K562 (cell line): ENCODE data around the gene ANKRD2. TPM values are rescaled to one million over a fixed set of nuclear protein-coding genes. Genes with fewer than 3 reads are reported as not detected.
A peak's percentile ranks its signal among the peaks of the same experiment; 100 is the strongest.

Source experiments
- ATAC-seq: fragments of 200-7000 bp; cut with Tn5 transposase; 3 replicates; pipeline ENCODE4 v1.9.1; 2020; ENCODE audit warnings: moderate library complexity
- BruUV-seq: library from RNA; stranded (reverse); fragments of 400-500 nt; replicated peaks from 2 replicates; lab custom pipeline; 2021; lab: Mats Ljungman, UMichigan
- CTCF ChIA-PET: fragments of 300-600 bp; formaldehyde crosslinking; extraction: SDS; loops from one replicate; lab custom pipeline; 2021; ENCODE audit warnings: low intra/inter-chr PET ratio; lab: Yijun Ruan, JAX
- POLR2A ChIA-PET: fragments of 300-600, 350-650 bp; sonication (Branson Sonifier 250); formaldehyde crosslinking; extraction: SDS; loops from one replicate; lab custom pipeline; 2021; ENCODE audit warnings: antibody characterized with exemption, inconsistent platforms; lab: Yijun Ruan, JAX
- DNase-seq, 4 experiments: peaks; one replicate each; pipeline versions ENCODE4 v3.0.0 to v3.0.0-alpha.2; 2011 to 2018; ENCODE audit warnings: low spot score in 3 of 4, mixed read lengths in 3 of 4; ENCODE audit errors: extremely low read depth in 1 of 4
- FAIRE-seq: peaks from 2 replicates; lab custom pipeline; 2011; peaks lifted over from hg19 to GRCh38; lab: Jason Lieb, UNC
- H2AFZ ChIP-seq: 2 replicates; pipeline ENCODE4 v1.6.0; 2011; ENCODE audit warnings: low read depth, low read length, control low read depth, inconsistent platforms
- H3K27ac ChIP-seq: fragments of 200-600 bp; 3 replicates; pipeline ENCODE4 v1.8.0; 2011; ENCODE audit warnings: low read depth, mild to moderate bottlenecking, control low read depth, inconsistent platforms, low read length, moderate library complexity, mixed read lengths; ENCODE audit errors: extremely low read depth
- H3K27me3 ChIP-seq, 2 experiments: fragments of 300-600 bp in 1 of 2; 2 replicates in 1 of 2; 3 replicates in 1 of 2; pipeline versions ENCODE4 v1.6.0 to v1.8.0; 2011; ENCODE audit warnings: inconsistent platforms in 2 of 2, low read length in 2 of 2, mild to moderate bottlenecking in 1 of 2, mixed read lengths in 1 of 2, moderate library complexity in 1 of 2; ENCODE audit not compliant: control insufficient read depth in 2 of 2, insufficient read depth in 2 of 2
- H3K36me3 ChIP-seq: fragments of 300-600 bp; 3 replicates; pipeline ENCODE4 v1.8.0; 2011; ENCODE audit warnings: mild to moderate bottlenecking, low read length, inconsistent platforms; ENCODE audit not compliant: control insufficient read depth, insufficient read depth
- H3K4me1 ChIP-seq, 2 experiments: fragments of 200-600 bp in 1 of 2; replicated peaks in 1 of 2; 2 replicates in 1 of 2; 3 replicates in 1 of 2; pipeline versions ENCODE4 v1.5.1 to v1.8.0; 2011; ENCODE audit warnings: inconsistent platforms in 2 of 2, low read length in 2 of 2, mild to moderate bottlenecking in 1 of 2, mixed read lengths in 1 of 2, moderate library complexity in 1 of 2; ENCODE audit not compliant: control insufficient read depth in 2 of 2, insufficient read depth in 2 of 2
- H3K4me2 ChIP-seq: 2 replicates; pipeline ENCODE4 v1.6.1; 2011; ENCODE audit warnings: low read length, control low read depth, inconsistent platforms, mixed read lengths; ENCODE audit not compliant: insufficient read depth
- H3K4me3 ChIP-seq: fragments of 200-600 bp; sonication (generic), shearing (Covaris generic); 2 replicates; pipeline ENCODE4 v1.5.1; 2016; ENCODE audit warnings: control low read depth, inconsistent platforms
- H3K79me2 ChIP-seq: fragments of 200-600 bp; 3 replicates; pipeline ENCODE4 v1.8.0; 2011; ENCODE audit warnings: low read length, inconsistent platforms; ENCODE audit not compliant: control insufficient read depth, insufficient read depth
- H3K9ac ChIP-seq, 2 experiments: 2 replicates each; pipeline versions ENCODE4 v1.6.0 to v1.6.1; 2011; ENCODE audit warnings: low read depth in 2 of 2, low read length in 2 of 2, control low read depth in 1 of 2, inconsistent platforms in 1 of 2, mild to moderate bottlenecking in 1 of 2, mixed read lengths in 1 of 2; ENCODE audit not compliant: insufficient read depth in 1 of 2
- H3K9me1 ChIP-seq: one replicate; pipeline ENCODE4 v1.6.0; 2011; ENCODE audit warnings: inconsistent platforms, mild to moderate bottlenecking, low read length, moderate library complexity; ENCODE audit not compliant: control insufficient read depth, insufficient read depth
- H3K9me3 ChIP-seq: replicated peaks from 2 replicates; pipeline ENCODE4 v1.5.1; 2011; ENCODE audit warnings: low read depth, low read length, inconsistent platforms; ENCODE audit not compliant: control insufficient read depth, insufficient read depth
- H4K20me1 ChIP-seq: replicated peaks from 2 replicates; pipeline ENCODE4 v1.6.1; 2011; ENCODE audit warnings: low read length, inconsistent platforms, mixed read lengths; ENCODE audit not compliant: control insufficient read depth, insufficient read depth
- BHLHE40 ChIP-seq: IDR thresholded peaks from 2 replicates; pipeline ENCODE4 v1.6.1; 2011; ENCODE audit warnings: low read length, improper control_type of control experiment
- C11orf30 ChIP-seq: fragments of 450-650 bp; IDR thresholded peaks from 2 replicates; pipeline ENCODE4 v1.6.1; 2016; ENCODE audit warnings: low read depth, mild to moderate bottlenecking
- CHD4 ChIP-seq: fragments of 200-600 bp; sonication (generic); IDR thresholded peaks from 3 replicates; pipeline ENCODE4 v1.6.1; 2012; ENCODE audit warnings: low read depth, mild to moderate bottlenecking, mixed read lengths, low read length, inconsistent platforms; ENCODE audit not compliant: insufficient read depth, insufficient replicate concordance, poor library complexity, severe bottlenecking
- DPF2 ChIP-seq: fragments of 450-650 bp; IDR thresholded peaks from 2 replicates; pipeline ENCODE4 v1.6.1; 2016
- ESRRA ChIP-seq: fragments of 450-650 bp; IDR thresholded peaks from 2 replicates; pipeline ENCODE4 v1.6.1; 2014; ENCODE audit warnings: low read depth, mild to moderate bottlenecking, moderate library complexity, borderline replicate concordance
- EWSR1 ChIP-seq: fragments of 450-650 bp; IDR thresholded peaks from 2 replicates; pipeline ENCODE4 v1.6.1; 2018; ENCODE audit warnings: borderline replicate concordance, mild to moderate bottlenecking, low read depth, moderate library complexity; ENCODE audit not compliant: partially characterized antibody
- FOXP1 ChIP-seq: sonication (generic); formaldehyde crosslinking; IDR thresholded peaks from 2 replicates; pipeline ENCODE4 v1.8.0; 2022; ENCODE audit warnings: mild to moderate bottlenecking, missing genetic modification reagents
- MAFG ChIP-seq: fragments of 450-650 bp; conservative IDR thresholded peaks from 2 replicates; pipeline ENCODE4 v1.6.1; 2016; ENCODE audit warnings: missing genetic modification characterization, missing compliant biosample characterization
- NCOA1 ChIP-seq: fragments of 450-650 bp; IDR thresholded peaks from 2 replicates; pipeline ENCODE4 v1.6.1; 2016; ENCODE audit warnings: low read depth
- RAD21 ChIP-seq, 2 experiments: fragments of 250-450 bp in 1 of 2; fragments of 450-650 bp in 1 of 2; sonication (Bioruptor Pico) in 1 of 2; formaldehyde crosslinking in 1 of 2; IDR thresholded peaks in 1 of 2; conservative IDR thresholded peaks in 1 of 2; 2 replicates each; pipeline versions ENCODE4 v1.4.0 to v1.8.0; 2020 to 2022; ENCODE audit warnings: mild to moderate bottlenecking in 2 of 2, moderate library complexity in 1 of 2
- RB1 ChIP-seq: fragments of 450-650 bp; IDR thresholded peaks from 2 replicates; pipeline ENCODE4 v1.6.1; 2017; ENCODE audit warnings: low read depth, mild to moderate bottlenecking
- RBM25 ChIP-seq: fragments of 200-400 bp; formaldehyde crosslinking; IDR thresholded peaks from 2 replicates; pipeline ENCODE4 v1.6.1; 2018; ENCODE audit warnings: low read length, low read depth, moderate library complexity; ENCODE audit not compliant: severe bottlenecking
- TFAM ChIP-seq: fragments of 250-450 bp; sonication (Bioruptor Pico); conservative IDR thresholded peaks from 2 replicates; pipeline ENCODE4 v1.5.0; 2021; ENCODE audit warnings: mild to moderate bottlenecking, moderate library complexity
- ZNF316 ChIP-seq: fragments of 450-650 bp; IDR thresholded peaks from 2 replicates; pipeline ENCODE4 v1.6.1; 2016
- ZNF592 ChIP-seq: fragments of 450-650 bp; IDR thresholded peaks from 2 replicates; pipeline ENCODE4 v1.6.1; 2017; ENCODE audit warnings: antibody characterized with exemption, mild to moderate bottlenecking
- WGBS: fragments of 100-300 bp; shearing (Covaris generic); methylation state at CpG from one replicate; pipeline ENCODE4 v1.1.6; 2016; ENCODE audit warnings: low coverage, mixed read lengths; ENCODE audit not compliant: insufficient coverage; ENCODE audit errors: missing lambda C conversion rate; 5-methylcytosine and 5-hydroxymethylcytosine counted together
- in situ Hi-C: fragments of 300-500 bp; cut with MboI; formaldehyde crosslinking; loops from 4 replicates; pipeline ENCODE4 v1.15.0; 2018; ENCODE audit warnings: inconsistent platforms, mixed read lengths
- intact Hi-C: fragments of 100-400 bp; cut with micrococcal nuclease; formaldehyde crosslinking; loops from 2 replicates; pipeline ENCODE4 v1.14.2; 2022
- polyA plus RNA-seq, 8 experiments: library from polyadenylated mRNA; depleted of rRNA in 4 of 8; stranded (reverse) in 5 of 8; unstranded in 3 of 8; fragments of >200 nt; fragmentation: Nextera tagmentation in 2 of 8; fragmentation: Illumina TruSeq in 1 of 8; extraction: Ambion mirVana in 2 of 8; extraction: Trizol in 1 of 8; gene quantifications; 2 replicates each; pipeline versions ENCODE4 v1.2.1 to v1.2.3, GENCODE V29; 2011 to 2014; ENCODE audit warnings: inconsistent platforms in 1 of 8, missing spikeins in 1 of 8
- total RNA-seq, 7 experiments: library from RNA; depleted of rRNA in 6 of 7; stranded (reverse); fragments of >200 nt in 6 of 7; fragmentation: Illumina TruSeq in 2 of 7; extraction: Trizol in 2 of 7; gene quantifications; 2 replicates each; pipeline versions ENCODE4 v1.2.1 to v1.2.3, GENCODE V29; 2011 to 2021; ENCODE audit warnings: low replicate concordance in 1 of 7
- TF ChIP-seq, protein P1 (sequence below): fragments of 450-650 bp; formaldehyde crosslinking; IDR thresholded peaks from 2 replicates; pipeline ENCODE4 v1.4.0; 2020; ENCODE audit warnings: mild to moderate bottlenecking, moderate library complexity

ANKRD2 gene
- total and polyA plus RNA-seq, 9 of the 15 experiments (the other 6 are each of a cell fraction or from before 2014, with no cell fraction given) = not detected

- TF ChIP-seq MAFG (tag) (peak; percentile 97), CHD4 (no peak), ZNF316 (peak; percentile 97), RBM25 (no peak), DPF2 (peak; percentile 50; the same call in 1 of the 2 replicates), RAD21 (CRISPR knock-in tag; conservative IDR thresholded peaks at IDR 0.05 in 1 of 2, IDR thresholded peaks at IDR 0.05 in 1 of 2) (no peak), ESRRA (no peak), C11orf30 (peak; percentile 92)
Measured at GRCh38 chr10:97597778-97598177, 25.2 kb downstream of the ANKRD2 start (continued).

GRCh38 chr10:97598407-97599271, 26.1 kb downstream of the ANKRD2 start:
- H3K4me3 ChIP-seq = no peak overlapping the region
- DNase-seq (no peak), FAIRE-seq (no peak), ATAC-seq (no peak)
- no peaks in the 10 kb centered on the region for H3K9me3 ChIP-seq
- no peaks in the 10 kb centered on the region for H3K79me2 ChIP-seq
- ChIA-PET POLR2A (interaction anchor here (1.4 kb wide), 1 partner anchor 11 kb away, joined by 3 read pairs; no protein-coding TSS in a partner anchor), CTCF (no interaction called here)
- 82% methylated on average over 9 of the region's 19 CpGs for WGBS
- in situ Hi-C loops = no loop called here
- peak overlapping the region in 1 of 2 experiments; percentile 58; a peak in 1 of 4 replicates for H3K9ac ChIP-seq
- H3K36me3 ChIP-seq = no peaks in the 10 kb centered on the region
- no peaks in the 10 kb centered on the region for H3K27me3 ChIP-seq
- H3K9me1 ChIP-seq = no peaks in the 10 kb centered on the region
- no peak overlapping the region for H3K27ac ChIP-seq
- no peak overlapping the region for H3K4me2 ChIP-seq
- no TSS peak for BruUV-seq
- peaks cover 21 to 23% of the 10 kb centered on the region in 2 experiments for H3K4me1 ChIP-seq
- intact Hi-C loops = no loop called here
- H4K20me1 ChIP-seq = no peaks in the 10 kb centered on the region
- no peak overlapping the region for H2AFZ ChIP-seq
- TF ChIP-seq BHLHE40 (no peak), ZNF592 (no peak), RB1 (no peak), TFAM (no peak), EWSR1 (no peak), FOXP1 (CRISPR knock-in tag) (no peak), NCOA1 (no peak)
- TF ChIP-seq, protein P1, sequence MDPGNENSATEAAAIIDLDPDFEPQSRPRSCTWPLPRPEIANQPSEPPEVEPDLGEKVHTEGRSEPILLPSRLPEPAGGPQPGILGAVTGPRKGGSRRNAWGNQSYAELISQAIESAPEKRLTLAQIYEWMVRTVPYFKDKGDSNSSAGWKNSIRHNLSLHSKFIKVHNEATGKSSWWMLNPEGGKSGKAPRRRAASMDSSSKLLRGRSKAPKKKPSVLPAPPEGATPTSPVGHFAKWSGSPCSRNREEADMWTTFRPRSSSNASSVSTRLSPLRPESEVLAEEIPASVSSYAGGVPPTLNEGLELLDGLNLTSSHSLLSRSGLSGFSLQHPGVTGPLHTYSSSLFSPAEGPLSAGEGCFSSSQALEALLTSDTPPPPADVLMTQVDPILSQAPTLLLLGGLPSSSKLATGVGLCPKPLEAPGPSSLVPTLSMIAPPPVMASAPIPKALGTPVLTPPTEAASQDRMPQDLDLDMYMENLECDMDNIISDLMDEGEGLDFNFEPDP = no peak
